Gastrocnemius medialis (tissue), 4 donors: ENCODE results near the gene MRPL39.

Experiments
- POLR2A ChIP-seq, 2 donors: fragments of 450-650 bp; IDR thresholded peaks; one replicate each; pipeline ENCODE4 v1.6.1; 2017; ENCODE audit warnings: antibody characterized with exemption in 2 of 2, mild to moderate bottlenecking in 2 of 2, moderate library complexity in 2 of 2
- TF ChIP-seq, protein P1 (sequence below), 5 experiments: fragments of 450-650 bp in 3 of 5; fragments of 200-600 bp in 2 of 5; sonication (generic) in 2 of 5; IDR thresholded peaks in 4 of 5; conservative IDR thresholded peaks in 1 of 5; 1 replicate in 4 of 5; 2 replicates in 1 of 5; pipeline ENCODE4 v1.5.1; 2016 to 2019; ENCODE audit warnings: antibody characterized with exemption in 5 of 5, mild to moderate bottlenecking in 3 of 5, moderate library complexity in 3 of 5

DNA sequence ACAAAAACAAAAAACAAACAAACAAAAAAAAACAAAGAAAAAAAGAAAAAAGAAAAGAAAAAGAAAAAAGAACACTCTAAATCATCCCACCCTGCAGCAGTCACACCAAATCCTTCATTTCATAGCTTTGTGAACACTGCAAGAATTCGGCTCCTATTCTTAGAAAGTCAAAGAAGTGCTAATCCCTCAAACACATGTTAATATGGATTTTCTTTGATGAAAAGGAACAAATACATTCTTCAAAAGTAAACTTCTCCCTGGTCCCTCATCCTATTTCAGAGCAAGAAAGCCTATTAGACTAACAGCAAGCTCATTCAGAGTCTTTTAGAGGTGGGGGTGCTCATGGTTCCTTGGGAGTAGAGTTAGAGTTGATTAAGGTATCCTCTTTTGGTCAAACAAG lies 7.2 kb upstream of the MRPL39 start:
- TF ChIP-seq, protein P1, sequence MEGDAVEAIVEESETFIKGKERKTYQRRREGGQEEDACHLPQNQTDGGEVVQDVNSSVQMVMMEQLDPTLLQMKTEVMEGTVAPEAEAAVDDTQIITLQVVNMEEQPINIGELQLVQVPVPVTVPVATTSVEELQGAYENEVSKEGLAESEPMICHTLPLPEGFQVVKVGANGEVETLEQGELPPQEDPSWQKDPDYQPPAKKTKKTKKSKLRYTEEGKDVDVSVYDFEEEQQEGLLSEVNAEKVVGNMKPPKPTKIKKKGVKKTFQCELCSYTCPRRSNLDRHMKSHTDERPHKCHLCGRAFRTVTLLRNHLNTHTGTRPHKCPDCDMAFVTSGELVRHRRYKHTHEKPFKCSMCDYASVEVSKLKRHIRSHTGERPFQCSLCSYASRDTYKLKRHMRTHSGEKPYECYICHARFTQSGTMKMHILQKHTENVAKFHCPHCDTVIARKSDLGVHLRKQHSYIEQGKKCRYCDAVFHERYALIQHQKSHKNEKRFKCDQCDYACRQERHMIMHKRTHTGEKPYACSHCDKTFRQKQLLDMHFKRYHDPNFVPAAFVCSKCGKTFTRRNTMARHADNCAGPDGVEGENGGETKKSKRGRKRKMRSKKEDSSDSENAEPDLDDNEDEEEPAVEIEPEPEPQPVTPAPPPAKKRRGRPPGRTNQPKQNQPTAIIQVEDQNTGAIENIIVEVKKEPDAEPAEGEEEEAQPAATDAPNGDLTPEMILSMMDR (IDR thresholded peaks at IDR 0.05 in 4 of 5, conservative IDR thresholded peaks at IDR 0.05 in 1 of 5), result no peak
- no peak for TF ChIP-seq POLR2A (IDR thresholded peaks at IDR 0.05)
